Right lobe of liver (tissue), 6 donors: ENCODE measurements around the gene PUS7. TPM values are rescaled to one million over a fixed set of nuclear protein-coding genes. Genes with fewer than 3 reads are reported as not detected.
"Not testable (repeated sequence)": the region's sequence is repeated elsewhere in the genome, so short reads cannot be mapped to it uniquely, and the experiment has no call there.

Source experiments
- ATAC-seq, 4 donors: fragments of 200-7000 bp; cut with Tn5 transposase; one replicate each; pipeline ENCODE4 v1.9.1; 2020; ENCODE audit warnings: mild to moderate bottlenecking in 4 of 4, moderate library complexity in 4 of 4
- DNase-seq, 3 donors: peaks; one replicate each; pipeline ENCODE4 v3.0.0-alpha.2; 2020
- H3K27ac ChIP-seq, 3 donors: fragments of 200-600 bp; one replicate each; pipeline ENCODE4 v1.8.0; 2022
- H3K27me3 ChIP-seq, 2 donors: fragments of 200-600 bp; one replicate each; pipeline ENCODE4 v1.8.0; 2022
- H3K36me3 ChIP-seq, 4 donors: fragments of 200-600 bp; sonication (generic) in 1 of 4; one replicate each; pipeline versions ENCODE4 v1.5.1 to v1.8.0; 2017 to 2022; ENCODE audit warnings: control low read depth in 1 of 4
- H3K4me1 ChIP-seq, 4 donors: fragments of 200-600 bp; sonication (generic) in 1 of 4; one replicate each; pipeline versions ENCODE4 v1.5.1 to v1.8.0; 2017 to 2022; ENCODE audit warnings: control low read depth in 1 of 4
- H3K4me3 ChIP-seq, 3 donors: fragments of 200-600 bp; one replicate each; pipeline ENCODE4 v1.8.0; 2022
- H3K9me3 ChIP-seq, 4 donors: fragments of 200-600 bp; sonication (generic) in 1 of 4; one replicate each; pipeline versions ENCODE4 v1.5.1 to v1.8.0; 2017 to 2022; ENCODE audit warnings: control low read depth in 1 of 4
- CTCF ChIP-seq, 4 donors: fragments of 200-600 bp in 3 of 4; fragments of 450-650 bp in 1 of 4; IDR thresholded peaks; one replicate each; pipeline versions ENCODE4 v1.5.1 to v1.8.0; 2016 to 2022; ENCODE audit warnings: antibody characterized with exemption in 4 of 4, mild to moderate bottlenecking in 2 of 4
- POLR2A ChIP-seq: fragments of 450-650 bp; IDR thresholded peaks from one replicate; pipeline ENCODE4 v1.6.1; 2017; ENCODE audit warnings: antibody characterized with exemption, mild to moderate bottlenecking
- WGBS: methylation state at CpG from one replicate; pipeline ENCODE4 v1.1.6; 2018; ENCODE audit warnings: low coverage, low lambda C conversion rate; ENCODE audit not compliant: insufficient coverage; ENCODE audit errors: missing lambda C conversion rate; 5-methylcytosine and 5-hydroxymethylcytosine counted together
- intact Hi-C, 2 donors: fragments of 100-400 bp; cut with DNase I; formaldehyde crosslinking; loops; one replicate each; pipeline versions ENCODE4 v1.11.2 to v1.14.1; 2022
- total RNA-seq, 6 experiments: library from RNA; depleted of rRNA in 2 of 6; stranded (reverse); fragments of >200 nt in 2 of 6; fragmentation: NEBNext Ultra II Directional in 3 of 6; extraction: Animal tissue kit (Norgen Biotek cat#: 25700) in 3 of 6; gene quantifications; one replicate each; pipeline versions ENCODE4 v1.1.0 to v1.2.4, GENCODE V29; 2016 to 2023
- donor health status: DM: no; HTN: yes; CAD: no.
- donor health status: DM: no; HTN: no; CAD: no.
- donor health status: DM: no; HTN: no; CAD: no.
- donor health status: DM: no; HTN: yes; CAD: no.
- donor health status: DM: no; HTN: yes; CAD: no.

Gene PUS7
- total RNA-seq, 6 experiments from 2014 or later: 4.2 to 15.7 (median 6.8) TPM

DNA sequence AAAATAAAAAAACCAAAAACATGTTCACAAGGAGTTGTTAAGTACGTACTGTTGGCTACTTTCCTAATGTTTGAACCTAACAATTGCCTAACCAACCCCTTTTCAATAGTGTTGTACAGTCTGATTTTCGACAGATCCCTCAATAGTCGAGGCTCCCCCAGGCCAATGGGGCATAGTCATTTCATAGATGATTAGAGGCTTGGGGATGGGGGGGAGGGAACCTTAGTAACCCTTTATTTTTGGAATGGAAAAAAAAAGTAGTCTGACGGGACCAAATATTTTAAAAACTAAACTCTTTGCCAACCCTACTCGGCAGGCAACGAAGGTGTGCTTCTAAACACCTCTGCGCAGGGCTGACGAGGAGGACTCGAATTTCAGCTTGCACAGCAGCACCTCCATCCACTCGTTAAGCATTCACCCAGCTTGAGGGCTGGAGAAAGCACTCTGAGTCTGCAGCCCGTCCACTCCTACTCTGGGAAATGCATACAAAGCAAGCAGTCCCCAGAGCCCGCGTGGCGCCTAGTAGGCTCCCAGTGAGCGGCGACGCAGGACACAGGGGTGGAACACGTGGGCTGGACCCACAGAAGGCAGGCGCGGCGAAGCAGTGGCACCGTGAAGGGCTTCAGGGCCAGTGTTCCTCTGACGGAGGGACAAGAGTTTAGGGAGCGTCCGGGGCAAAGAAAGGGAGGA, 899 bp downstream of the PUS7 start:
- TF ChIP-seq CTCF (IDR thresholded peaks at IDR 0.05) (no peak), POLR2A (no peak)
- H3K9me3 ChIP-seq: no peaks in the 10 kb centered on the region
- intact Hi-C loops: no loop called here
- H3K4me3 ChIP-seq: peak overlapping the region; percentile 82 to 96 (median 88)
- no peaks in the 10 kb centered on the region for H3K36me3 ChIP-seq
- 18% methylated on average over 13 of the region's 25 CpGs for WGBS
- H3K27me3 ChIP-seq: no peaks in the 10 kb centered on the region
- DNase-seq (peak; percentile 70 to 79 (median 72)), ATAC-seq (peak; percentile 62 to 69 (median 66))
- peak overlapping the region; percentile 68 to 79 (median 70) for H3K27ac ChIP-seq
- peaks cover 0 to 17% (median 4%) of the 10 kb centered on the region in 4 donors for H3K4me1 ChIP-seq

DNA sequence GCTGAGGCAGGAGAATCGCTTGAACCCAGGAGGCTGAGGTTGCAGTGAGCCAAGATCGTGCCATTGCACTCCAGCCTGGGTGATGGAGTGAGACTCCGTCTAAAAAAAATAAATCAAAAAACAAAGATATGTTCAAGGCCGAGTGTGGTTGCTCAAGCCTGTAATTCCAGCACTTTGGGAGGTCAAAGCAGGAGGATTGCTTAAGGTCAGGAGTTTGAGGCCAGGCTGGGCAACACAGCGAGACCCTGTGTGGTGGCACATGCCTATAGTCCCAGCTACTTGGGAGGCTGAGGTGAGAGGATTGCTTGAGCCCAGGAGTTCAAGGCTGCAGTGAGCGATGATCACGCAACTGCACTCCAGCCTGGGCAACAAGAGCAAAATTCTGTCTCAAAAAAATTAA, 1.5 kb downstream of the PUS7 start:
- 96% methylated on average over 6 of the region's 7 CpGs for WGBS
- H3K36me3 ChIP-seq, H3K4me3 ChIP-seq, H3K9me3 ChIP-seq, DNase-seq, H3K27me3 ChIP-seq, ATAC-seq, intact Hi-C loops, H3K27ac ChIP-seq: not testable (repeated sequence)
- H3K4me1 ChIP-seq: peaks cover 0 to 17% (median 4%) of the 10 kb centered on the region in 4 donors

DNA sequence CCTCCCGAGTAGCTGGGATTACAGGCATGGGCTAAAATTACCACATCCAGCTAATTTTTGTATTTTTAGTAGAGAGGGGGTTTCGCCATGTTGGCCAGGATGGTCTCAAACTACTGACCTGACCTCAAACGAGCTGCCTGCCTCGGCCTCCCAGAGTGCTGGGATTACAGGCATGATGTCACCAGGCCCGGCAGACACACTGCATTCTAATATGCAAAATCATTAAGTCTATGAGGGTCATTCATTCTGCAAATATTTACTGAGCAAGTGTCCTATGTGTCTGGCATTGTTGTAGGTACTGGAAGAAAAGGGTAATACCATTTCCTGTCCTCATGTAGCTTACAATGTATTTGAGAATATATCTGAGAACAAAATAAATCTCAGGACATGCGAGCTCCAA, 2.7 kb downstream of the PUS7 start:
- H3K36me3 ChIP-seq: no peaks in the 10 kb centered on the region
- WGBS: 94% methylated on average over 4 of the region's 6 CpGs
- ATAC-seq (no peak), DNase-seq (no peak)
- H3K4me3 ChIP-seq: no peak overlapping the region
- TF ChIP-seq POLR2A: no peak
- no peak for TF ChIP-seq CTCF (IDR thresholded peaks at IDR 0.05)
- H3K4me1 ChIP-seq: peaks cover 0 to 17% (median 4%) of the 10 kb centered on the region in 4 donors
- no peak overlapping the region for H3K27ac ChIP-seq
- intact Hi-C loops: no loop called here
- no peaks in the 10 kb centered on the region for H3K27me3 ChIP-seq
- H3K9me3 ChIP-seq: no peaks in the 10 kb centered on the region

- H3K27me3 ChIP-seq, H3K4me3 ChIP-seq, ATAC-seq, H3K27ac ChIP-seq, H3K36me3 ChIP-seq, H3K9me3 ChIP-seq, intact Hi-C loops, DNase-seq, H3K4me1 ChIP-seq: not testable (repeated sequence)
- 90% methylated on average over 7 of the region's 7 CpGs for WGBS
These were observed 6.5 kb downstream of the PUS7 start for GRCh38 chr7:105515610-105516009.

DNA sequence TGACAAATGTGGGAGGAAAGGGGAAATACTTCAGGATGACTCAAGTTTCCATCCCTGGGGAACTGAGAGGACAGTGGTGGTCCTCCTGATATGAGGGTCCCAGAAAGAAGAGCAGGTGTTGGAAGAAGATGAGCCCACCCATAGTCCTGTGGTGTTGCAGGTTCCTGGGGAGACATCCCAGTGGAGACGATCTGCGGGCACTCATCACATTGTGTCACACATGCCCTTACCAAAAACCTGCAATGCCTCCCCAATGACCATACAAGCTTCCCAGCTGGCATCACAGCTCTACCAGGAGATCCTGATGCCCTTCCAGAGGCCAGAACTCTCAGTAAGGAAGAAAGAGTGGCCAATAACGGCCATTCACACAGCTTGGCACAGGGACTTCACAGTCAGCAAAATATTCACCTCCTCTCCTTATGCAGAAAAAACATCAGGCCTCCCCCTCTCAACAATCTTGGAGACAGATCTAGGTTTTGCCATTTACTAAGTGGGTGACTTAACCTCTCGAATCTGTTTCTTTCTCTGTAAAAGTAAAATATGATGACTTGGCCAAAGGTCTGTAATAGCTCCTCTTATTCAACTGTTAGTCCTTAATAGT, 9.0 kb downstream of the PUS7 start:
- no peaks in the 10 kb centered on the region for H3K4me1 ChIP-seq
- DNase-seq: no peak
- no peaks in the 10 kb centered on the region for H3K9me3 ChIP-seq
- no peak overlapping the region for H3K27ac ChIP-seq
- H3K36me3 ChIP-seq: no peaks in the 10 kb centered on the region
- intact Hi-C loops: no loop called here
- TF ChIP-seq POLR2A: no peak
- TF ChIP-seq CTCF (IDR thresholded peaks at IDR 0.05): no peak
- no peak overlapping the region for H3K4me3 ChIP-seq
- no peak for ATAC-seq
- no peaks in the 10 kb centered on the region for H3K27me3 ChIP-seq
- WGBS: 80% methylated on average over 3 of the region's 4 CpGs
